GM19023 (cell line): Measurements from ENCODE around the gene EXOC6.

ENCODE experiments used
- ATAC-seq: cut with Tn5 transposase; IDR thresholded peaks from one replicate; pipeline ENCODE4 v1.9.1; 2021; ENCODE audit warnings: mild to moderate bottlenecking, moderate library complexity; ENCODE audit not compliant: unreplicated experiment

The EXOC6 gene

DNA sequence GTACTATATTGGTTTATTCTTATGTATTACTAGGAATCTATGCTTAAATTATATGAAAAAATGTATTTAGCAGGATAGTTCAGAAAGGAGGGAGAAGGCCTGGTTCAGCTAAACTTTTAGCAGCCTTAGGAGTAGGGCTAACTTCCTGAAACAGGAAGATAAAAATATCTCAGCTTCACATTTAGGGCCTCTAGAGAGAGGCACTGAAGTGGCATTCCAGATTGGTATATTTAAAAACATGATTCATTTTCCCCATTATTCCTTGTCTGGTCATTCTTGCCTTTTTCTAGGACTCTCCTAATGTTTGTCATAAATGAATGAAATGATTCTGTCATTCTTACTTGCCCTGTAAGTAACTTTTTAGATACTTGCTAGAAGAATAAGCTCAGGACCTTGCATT, 149.3 kb downstream of the EXOC6 start:
- no peak for ATAC-seq

DNA sequence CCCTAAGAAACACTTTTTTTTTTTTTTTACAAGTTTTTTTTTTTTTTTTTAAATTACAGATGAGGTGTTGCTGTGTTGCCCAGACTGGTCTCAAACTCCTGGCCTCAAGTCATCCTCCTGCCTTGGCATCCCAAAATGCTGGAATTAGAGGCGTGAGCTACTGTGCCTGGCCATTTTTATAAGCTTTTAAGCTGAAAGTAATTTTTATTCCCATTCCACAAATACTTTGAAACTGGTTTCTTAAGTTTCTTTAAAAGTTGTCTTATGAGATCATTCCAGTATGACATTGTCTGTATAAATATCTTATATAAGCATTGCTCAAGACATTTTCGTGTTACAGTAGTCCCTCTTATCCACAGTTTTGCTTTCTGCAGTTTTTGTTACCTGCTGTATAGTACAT, 150.9 kb downstream of the EXOC6 start:
- ATAC-seq: no peak

DNA sequence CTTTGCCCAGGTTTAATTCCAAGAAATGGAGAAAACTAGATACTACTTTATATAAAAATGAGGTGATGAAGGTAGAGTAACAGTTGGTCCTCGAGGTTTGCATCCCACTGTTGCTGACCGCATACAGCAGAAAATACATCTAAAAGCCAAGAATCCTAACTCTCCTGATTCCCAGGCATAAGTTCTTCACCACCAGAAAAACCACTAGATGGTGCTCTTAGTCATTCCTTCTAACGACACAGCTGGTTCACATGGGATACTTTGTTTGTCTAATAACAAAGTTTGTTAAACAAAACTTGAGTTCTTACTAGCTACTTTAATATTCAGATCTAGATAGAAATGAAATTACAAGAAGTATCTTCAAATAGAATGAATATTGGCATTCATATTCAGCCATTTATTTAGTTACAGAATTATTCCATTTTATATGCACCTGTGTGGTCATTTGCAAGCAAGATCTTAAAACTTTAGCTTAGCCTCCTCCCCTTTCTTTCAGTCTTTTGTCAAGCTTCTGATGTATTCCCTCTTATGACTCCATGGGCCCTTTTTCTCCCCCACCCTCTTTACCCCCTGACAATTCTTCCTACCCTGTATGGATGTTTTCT, 158.2 kb downstream of the EXOC6 start:
- no peak for ATAC-seq

DNA sequence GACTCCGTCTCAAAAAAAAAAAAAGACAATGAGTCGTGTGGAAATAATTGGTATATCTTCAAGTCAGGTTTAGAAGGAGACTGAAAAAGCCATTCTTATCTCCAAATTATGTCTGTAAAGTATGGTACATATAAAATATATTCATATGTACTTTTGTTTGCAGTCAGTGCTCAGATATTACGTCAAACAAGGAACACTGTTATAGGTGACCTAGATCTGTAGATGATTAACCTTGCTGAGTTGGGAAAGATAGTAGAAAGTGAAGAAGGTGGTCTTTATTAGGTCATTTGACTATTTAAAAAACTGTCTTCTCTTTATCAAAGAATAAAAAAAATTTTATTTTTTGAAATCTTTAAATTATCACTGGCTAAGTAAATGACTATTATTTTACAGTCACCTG, 167.4 kb downstream of the EXOC6 start:
- no peak for ATAC-seq

DNA sequence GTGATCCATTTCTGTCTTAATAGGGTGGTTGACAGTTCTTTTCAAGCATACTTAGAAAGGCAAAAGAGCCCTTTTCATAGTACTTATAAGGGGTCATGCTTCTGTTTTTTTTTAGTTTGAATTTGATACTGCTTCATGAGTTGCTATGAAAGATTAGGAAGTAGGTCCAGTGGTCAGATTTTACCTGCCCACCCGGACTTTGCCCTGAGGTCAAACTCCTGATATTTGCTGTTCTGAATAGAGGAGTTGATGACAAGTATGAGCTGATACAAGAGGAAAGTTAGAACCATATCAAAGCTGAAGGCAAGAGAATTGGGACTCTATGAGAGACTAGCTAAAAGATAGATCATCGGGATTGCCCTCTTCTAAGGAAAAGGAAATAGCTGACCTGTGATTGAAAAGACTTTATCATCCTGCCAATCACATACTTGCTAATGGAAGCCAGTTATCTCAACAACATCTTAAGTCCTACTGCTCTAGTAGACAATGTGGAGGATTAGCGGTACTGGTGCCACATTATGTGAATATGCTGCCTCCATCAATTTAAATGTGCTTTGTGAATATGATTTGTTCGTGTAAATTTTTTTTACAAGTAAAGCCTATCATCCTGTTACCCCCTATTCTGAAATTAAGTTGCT, 174.8 kb downstream of the EXOC6 start:
- ATAC-seq: no peak

DNA sequence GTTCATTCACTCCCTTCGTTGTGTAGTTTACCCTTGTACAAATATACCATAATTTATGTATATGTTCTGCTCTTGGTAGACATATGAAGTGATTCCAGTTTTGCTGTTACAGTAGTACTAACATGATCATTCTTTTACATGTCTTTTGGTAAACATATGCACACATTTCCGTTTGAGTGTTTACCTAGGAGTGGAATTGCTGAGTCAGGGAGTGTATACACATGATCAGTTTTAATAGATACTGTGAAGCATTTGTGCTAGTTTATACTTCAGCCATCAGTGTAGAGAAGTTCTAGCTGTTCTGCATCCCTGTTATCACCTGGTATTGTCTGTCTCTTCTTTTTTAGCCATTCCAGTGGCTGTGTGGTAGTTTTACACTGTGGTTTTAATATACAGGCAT, 177.8 kb downstream of the EXOC6 start:
- ATAC-seq: no peak

DNA sequence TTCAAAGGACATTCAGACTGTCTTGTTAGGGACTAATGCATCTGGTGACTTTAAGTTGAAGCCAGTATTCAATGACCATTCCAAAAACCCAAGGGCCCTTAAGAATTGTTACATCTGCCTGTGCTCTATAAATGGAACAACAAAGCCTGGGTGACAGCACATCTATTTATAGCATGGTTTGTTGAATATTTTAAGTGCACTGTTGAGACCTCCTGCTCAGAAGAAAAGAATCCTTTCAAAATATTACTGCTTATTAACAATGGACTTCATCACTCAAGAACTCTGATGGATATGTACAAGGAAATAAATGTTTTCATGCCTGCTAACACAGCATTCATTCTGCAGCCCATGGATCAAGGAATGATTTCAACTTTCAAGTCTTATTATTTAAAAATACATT, 179.2 kb downstream of the EXOC6 start:
- no peak for ATAC-seq

DNA sequence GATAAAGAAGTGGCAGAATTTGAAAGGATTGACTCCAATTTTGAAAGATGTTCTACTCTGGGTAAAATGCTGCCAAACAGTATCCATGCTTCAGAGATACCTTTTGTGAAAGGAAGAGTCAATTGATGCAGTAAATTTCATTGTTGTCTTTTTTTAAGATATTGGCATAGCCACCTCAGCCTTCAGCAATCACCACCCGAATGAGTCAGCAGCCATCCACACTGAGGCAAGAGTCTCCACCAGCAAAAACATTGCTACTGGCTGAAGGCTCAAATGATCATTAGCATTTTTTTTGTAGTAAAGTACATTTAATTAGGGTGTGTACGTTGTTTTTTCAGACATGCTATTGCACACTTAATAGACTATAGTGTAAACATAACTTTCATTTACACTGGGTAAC, 180.6 kb downstream of the EXOC6 start:
- no peak for ATAC-seq

DNA sequence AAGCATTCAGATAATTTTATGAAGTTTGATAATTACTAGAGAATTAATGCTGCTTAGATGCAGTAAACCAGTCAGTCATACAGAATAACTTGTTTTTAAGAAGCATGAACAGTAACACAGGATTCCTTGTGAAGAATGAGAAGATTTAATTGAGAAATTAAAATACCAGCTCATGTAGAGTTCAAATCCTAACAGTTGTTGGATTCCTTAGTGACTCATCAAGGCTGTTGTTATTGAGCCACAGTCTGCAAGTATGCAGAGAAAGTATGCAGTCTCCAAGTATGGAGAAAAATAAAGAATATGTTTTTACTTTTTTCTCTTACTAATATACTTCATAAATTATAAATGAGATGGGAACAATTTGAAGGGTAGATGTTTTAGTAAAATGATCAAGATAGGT, 182.1 kb downstream of the EXOC6 start:
- no peak for ATAC-seq

DNA sequence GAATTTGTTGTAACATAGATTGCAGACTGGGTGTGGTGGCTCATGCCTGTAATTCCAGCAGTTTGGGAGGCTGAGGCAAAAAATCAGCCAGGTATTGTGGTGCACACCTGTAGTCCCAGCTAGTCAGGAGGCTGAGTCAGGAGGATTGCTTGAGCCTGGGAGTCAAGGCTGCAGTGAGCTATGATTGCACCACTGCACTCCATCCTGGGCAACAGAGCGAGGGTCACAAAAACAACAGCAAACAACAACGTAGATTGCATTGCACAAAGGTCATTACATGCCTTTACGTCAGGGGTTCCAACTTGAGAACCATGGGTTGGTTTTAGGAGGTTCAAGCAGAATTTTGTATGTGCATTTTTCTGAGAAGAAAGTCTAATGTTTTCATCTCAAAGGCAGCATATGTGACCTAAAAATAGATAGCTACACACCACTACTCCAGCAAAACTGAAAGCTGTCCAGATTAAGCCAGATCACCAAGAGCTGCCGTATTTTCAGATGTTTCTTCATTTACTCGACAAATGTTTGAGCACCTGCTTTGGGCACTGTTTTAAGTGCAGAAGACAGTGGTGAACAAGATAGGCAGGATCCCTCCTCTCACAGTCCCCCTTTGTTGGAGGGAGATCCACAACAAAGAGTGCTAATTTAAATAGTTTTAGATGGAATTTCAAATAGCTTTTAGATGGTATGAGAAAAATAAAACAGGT, 183.9 kb downstream of the EXOC6 start:
- ATAC-seq: no peak

DNA sequence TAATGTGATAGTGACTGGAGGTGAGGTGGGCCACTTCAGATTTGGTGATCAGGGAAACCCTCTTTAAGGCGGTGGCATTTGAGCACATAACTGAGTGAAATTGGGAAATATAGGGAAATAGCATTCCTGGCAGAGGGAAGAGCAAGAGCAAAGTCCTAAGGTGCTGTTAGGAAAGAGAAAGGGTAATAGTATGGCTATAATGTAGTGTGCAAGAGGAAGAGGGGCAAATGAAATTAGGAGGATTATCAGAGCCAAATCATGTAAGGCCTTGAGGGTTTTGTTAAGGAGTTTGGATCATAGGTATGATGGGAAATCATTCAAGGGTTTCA, 184.5 kb downstream of the EXOC6 start:
- ATAC-seq: no peak

DNA sequence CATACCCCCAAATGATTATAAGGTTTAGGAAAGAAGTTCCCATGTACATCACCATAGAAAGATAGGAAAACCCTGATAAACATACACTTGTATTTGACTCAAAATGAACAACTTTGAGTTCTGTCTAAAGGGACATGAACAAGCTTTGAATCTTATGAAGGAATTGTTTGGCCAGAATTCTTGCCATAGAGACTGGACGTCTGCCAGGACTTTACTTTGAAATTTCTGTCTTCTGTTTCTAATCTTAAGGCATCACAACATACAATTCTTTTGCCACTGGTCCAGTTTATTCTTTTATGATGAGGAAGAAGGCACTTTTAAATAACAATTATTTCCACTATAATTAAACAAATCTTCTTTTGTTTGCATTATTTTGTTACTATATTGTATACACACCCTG, 186.1 kb downstream of the EXOC6 start:
- ATAC-seq: no peak

DNA sequence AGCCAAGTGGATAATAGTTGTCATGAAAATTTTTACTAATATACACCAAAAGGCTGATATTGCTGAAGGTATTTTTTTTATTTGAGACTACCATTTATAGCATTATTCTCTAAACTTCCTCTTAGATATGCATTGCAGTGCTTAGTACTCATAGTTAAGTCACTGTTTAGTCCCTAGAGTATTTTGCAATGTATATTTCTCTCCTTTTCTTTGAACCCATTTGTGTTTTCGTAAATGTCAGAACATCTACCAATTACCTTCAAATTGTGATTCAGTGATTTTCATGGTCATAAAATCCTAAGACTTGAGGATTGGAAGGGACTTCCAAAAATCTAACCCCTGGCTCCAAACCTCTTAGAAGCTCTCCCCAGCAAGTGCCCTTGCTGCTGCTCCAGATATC, 190.8 kb downstream of the EXOC6 start:
- no peak for ATAC-seq

DNA sequence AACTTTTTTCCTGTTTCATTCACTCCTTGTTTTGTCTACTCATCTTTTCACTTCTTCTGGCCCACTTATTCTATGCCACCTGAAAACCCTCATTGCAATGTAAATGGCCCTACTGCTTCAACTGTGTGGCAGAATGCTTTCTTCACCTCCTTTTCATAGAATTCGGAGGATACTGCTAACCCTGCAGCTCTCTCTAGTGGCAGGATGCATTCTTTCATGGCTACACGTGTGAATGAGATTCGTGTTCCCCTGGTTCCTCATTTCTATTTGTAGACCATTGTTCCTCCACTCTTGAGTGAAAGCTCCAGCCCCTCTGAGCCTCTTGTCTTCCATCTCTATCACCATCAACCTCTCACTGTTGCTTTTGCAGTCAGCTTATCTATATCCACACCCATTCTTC, 191.4 kb downstream of the EXOC6 start:
- no peak for ATAC-seq

DNA sequence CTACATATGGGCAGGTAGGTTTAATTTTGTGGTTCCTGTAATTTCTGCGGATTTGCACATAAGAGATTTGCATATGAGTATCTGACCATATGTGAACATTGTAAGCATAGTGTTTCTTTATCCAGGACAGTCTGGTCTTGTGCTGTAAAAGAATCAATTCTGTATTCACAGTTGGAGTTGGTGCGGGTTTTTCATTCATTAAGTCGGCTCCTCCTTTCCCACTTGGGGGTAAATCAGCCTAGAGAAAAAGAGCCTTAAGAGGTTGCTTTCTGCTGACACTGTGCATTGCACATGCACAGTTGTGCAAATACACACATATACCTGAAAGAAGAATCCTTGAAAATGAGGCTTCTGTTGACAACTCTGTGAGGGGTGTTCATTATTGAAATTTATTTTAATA, 206.2 kb downstream of the EXOC6 start:
- ATAC-seq: no peak

DNA sequence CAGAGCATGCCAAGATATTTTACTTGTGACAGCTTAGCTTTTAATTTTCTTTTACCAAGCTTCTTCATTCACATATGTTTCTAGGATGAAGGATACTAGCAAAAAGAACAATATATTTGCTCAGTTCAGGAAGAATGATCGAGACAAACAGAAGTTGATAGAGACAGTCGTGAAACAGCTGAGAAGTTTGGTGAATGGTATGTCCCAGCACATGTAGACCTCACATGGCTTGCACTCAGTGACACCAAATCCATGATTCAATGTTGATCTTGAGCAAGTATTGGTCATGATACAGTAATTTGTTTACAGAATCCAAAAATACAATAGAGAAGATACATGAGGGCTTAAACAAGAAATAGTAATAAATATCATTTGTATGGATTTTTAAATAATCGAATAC, 209.8 kb downstream of the EXOC6 start:
- no peak for ATAC-seq

DNA sequence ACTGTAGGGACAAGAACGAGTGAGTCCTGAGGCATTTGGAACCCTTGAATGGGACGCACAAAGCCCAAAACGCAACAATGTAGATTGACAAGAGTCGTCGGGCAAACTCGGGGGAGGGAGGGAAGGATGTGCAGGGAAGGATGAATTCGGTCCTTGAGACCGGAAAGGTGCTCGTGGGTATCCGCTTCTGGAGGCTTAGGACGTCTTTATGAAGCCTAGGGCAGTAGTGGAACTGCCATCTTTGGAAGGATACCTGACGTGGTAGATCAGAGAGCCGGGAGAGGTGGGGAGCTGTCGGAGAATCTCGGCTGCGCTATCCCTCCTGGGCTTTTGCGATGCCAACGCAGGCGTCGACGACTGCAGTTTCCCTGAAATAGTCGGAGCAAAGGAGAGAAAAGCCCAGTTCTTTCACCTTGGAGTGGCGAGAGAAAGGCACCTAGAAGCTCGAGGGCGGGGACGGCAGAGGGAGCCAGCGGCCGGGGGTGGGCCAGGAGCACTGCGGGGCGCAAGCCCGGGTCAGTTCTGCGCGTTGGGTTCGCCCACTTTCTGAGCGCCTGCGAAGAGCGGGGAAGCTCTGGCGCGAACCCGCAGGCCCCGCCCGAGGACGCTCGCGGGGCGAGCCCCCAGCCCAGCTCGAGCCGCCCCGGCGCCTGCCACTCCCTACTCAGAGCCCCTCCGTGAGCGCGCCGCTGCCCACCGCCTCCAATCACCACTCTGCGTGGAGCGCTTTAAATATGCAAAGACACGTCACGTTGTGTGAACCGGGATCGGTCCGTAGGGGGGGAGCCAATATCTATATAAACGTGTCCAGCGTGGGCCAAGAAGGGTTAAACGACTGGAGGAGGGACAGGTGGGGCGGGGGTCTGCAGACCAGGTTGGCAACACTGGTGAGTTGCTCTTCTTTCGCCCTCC, 211.9 kb downstream of the EXOC6 start, which contains the start of gene CYP26C1:
TSS of gene CYP26C1 (plus strand) at position 824 of the 912 bp plus-strand sequence. CDS start 466 bp downstream, outside the sequence.
- ATAC-seq: no peak

DNA sequence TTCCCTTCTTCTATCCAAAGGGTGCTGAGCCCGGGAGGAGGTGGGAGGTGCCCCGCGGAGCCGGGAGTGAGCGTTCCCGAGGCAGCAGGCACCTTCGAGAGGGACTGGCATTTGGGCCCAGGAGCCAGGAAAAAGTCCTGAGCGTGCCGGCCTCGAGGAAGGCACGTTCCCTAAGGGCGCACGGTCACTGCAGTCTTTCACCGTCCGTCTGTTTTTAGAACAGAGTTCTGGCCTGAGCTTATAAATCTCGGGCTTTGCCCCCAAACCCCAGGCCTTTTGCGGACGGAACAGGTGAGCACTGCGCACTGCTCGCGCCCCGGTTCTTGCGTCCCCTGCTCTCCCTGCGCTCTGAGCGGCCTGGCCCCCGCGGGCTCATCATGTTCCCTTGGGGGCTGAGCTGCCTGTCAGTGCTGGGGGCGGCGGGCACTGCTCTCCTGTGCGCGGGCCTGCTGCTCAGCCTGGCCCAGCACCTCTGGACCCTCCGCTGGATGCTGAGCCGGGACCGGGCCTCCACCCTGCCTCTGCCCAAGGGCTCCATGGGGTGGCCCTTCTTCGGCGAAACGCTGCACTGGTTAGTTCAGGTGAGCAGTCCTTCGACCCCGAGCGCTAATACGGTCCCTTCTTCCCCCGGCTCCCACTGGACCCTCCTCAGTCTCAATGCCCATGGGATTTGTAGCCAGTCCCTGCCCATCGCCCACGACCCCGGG, 212.7 kb downstream of the EXOC6 start:
- no peak for ATAC-seq

DNA sequence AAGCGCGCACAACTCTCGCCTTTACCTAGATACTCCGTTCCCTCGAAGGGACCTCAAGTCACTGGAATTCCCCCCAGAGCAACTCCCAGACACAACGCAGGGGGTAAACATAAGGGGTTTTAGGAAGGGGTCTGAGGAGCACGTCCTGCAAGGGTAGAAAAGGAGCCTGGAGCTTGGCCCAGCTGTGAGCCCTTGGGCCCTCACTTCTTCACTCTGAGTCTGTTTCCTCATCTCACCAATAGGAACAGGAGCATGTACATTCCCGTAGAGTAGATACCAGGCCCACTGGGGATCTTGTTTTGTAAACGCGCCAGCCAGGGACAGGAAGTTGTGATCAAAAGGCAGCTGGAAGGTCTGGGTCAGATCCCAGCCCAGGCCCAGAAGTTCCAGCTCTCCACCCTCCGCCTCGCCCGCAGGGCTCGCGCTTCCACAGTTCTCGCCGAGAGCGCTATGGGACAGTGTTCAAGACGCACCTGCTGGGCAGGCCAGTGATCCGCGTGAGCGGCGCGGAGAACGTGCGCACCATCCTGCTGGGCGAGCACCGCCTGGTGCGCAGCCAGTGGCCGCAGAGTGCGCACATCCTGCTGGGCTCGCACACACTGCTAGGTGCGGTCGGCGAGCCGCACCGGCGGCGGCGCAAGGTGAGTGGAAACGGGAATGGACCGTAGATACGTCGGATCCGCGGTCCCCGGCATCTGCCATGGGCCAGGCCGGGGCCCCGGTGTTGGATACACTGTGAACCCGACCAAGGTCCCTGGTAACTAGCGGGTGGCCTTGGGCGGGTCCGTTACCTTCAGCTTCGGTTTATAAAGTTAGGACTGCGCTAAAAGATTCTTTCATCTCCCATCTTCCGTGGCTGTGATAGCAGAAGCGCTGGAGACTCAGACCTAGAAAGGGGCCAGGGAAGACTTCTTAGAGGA, 213.5 kb downstream of the EXOC6 start:
- no peak for ATAC-seq
